NCI-H2171 (cell line): ENCODE results near the gene MERTK.

Source experiments
- DNase-seq: peaks from one replicate; lab custom pipeline; 2025; lab: John Stamatoyannopoulos, UW

Gene MERTK

GRCh38 chr2:111981666-111982065, 83.3 kb downstream of the MERTK start:
- DNase-seq, result no peak

DNA sequence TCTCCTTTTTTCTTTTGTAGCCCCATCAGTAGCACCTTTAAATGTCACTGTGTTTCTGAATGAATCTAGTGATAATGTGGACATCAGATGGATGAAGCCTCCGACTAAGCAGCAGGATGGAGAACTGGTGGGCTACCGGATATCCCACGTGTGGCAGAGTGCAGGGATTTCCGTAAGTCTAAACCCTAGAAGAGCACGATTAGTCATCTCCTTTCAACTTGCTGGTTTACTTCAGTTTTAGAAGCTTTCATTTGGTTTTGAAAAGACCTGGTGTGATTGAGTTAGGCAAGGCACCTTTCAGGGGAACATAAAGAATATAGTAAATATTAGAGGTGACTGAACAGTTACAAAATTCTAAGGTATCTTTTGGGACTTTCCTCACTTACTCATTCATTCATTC, 84.4 kb downstream of the MERTK start:
- DNase-seq, result no peak

GRCh38 chr2:111983478-111984212, 85.2 kb downstream of the MERTK start:
- no peak for DNase-seq

- DNase-seq, result no peak
These were observed 85.8 kb downstream of the MERTK start for GRCh38 chr2:111984213-111984604.

DNA sequence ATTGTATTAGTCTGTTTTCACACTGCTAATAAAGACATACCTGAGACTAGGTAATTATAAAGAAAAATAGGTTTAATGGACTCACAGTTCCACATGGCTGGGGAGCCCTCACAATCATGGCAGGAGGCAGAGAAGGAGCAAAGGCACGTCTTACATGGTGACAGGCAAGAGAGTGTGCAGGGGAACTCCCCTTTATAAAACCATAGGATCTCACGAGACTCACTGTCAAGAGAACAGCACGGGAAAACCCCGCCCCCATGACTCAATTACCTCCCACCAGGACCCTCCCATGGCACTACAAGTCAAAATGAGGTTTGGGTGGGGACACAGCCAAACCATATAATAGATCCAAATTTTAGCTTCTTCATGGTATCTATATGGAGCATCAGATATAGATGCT, 87.1 kb downstream of the MERTK start:
- no peak for DNase-seq

DNA sequence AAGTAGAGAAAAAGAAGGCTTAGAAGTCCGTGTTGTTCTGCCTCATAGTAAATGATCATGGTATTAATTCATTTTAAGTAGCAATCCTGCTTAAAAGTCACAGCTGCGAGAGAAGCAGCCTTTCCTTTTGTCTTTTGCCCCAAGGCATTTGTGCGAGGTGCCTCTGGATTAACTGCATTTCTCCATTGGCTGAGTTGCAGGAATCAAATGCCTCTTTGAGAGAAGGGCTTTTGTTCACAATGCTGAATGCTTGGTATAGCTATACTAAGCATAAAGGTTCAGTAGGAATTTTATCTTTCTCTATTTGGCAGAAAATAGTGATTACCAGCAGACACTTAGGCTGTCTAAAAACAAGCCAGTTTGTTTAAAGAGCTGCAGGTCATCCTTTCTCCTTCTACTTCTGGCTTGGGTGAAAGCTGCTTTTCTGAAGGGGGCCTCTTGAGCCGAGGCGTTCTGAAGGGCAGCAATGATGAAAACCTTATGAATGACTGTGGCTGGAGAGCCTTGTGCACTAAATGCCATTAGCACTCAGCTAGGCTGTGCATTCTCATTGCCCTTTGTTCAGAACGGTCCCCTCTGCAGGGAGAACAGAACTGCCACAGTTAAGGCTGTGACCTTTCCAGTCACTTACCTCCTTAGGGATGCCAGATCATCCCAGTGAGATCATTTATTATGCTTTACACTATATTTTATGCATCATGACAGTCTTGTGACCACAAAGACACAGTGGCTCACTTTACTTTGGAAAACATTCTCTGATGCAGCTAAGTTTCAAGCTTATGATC, 87.9 kb downstream of the MERTK start:
- no peak for DNase-seq

DNA sequence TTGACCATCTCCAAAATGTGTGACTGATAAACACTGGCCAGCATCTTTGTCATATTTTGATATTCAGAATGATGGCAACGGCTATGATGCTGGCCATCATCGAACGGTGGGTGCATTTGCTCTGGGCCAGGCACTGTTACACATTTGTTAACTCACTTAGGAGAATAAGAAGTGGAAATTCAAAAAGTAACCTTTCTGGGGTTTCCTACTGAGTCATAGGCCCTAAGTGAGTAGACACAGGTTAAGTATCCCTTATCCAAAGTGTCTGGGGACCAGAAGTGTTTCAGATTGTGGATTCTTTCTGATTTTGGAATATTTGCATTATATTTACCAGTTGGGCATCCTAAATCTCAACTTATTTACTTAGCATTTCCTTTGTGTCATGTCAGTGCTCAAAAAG, 92.0 kb downstream of the MERTK start:
- no peak for DNase-seq

DNA sequence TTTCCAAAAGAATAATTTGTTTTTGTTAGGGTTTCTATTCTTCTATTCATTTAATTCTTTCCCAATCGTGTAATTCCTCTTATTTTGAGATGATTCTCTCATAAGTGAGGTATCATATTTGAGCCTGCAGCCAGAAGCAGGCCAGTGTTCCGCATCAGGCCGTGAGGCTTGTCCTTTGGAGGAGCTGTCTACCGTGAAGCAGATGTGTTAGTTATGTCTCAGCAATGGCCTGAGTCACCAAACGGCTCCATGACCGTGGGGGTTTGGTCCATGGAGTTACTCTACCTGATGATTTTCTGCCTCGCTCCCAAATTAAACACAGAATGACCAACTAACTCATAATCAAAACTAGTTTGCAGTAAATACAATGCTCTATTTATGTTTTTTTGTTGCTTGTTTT, 92.4 kb downstream of the MERTK start:
- DNase-seq, result no peak

GRCh38 chr2:111994042-111994441, 95.6 kb downstream of the MERTK start:
- no peak for DNase-seq

DNA sequence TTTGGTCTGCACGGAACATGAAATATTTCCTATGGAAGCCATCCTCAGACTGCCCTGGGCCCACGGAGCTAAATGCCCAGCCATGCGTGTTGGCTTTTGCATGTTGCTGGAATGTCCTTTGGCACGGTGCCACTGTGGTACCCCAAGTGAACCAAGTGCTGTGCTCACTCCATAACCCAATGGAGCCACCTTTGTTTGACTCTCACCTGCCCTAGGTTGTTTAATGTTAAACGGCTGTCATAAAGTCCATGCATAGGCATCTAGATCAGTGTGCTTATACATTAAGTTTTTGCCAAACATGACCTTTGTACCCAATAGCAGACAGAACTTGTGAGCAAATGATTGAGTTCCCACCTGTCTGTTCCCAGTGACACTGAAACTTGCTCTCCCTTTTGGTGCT, 96.7 kb downstream of the MERTK start:
- DNase-seq, result no peak

DNA sequence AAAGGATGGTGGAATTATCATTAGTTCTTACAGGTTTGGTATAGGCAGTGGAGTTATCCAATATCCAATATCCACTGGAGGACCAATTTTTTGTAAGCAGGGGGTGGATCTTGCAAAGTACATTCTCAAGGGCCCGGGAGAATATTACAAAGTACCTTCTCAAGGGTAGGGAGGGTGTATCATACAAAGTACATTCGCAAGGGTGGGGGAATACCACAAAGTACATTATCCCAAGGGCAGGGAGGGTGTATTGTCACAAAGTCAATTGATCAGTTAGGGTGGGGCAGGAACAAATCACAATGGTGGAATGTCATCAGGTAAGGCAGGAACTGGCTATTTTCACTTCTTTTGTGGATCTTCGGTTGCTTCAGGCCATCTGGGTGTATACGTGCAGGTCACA, 101.4 kb downstream of the MERTK start:
- DNase-seq, result no peak

DNA sequence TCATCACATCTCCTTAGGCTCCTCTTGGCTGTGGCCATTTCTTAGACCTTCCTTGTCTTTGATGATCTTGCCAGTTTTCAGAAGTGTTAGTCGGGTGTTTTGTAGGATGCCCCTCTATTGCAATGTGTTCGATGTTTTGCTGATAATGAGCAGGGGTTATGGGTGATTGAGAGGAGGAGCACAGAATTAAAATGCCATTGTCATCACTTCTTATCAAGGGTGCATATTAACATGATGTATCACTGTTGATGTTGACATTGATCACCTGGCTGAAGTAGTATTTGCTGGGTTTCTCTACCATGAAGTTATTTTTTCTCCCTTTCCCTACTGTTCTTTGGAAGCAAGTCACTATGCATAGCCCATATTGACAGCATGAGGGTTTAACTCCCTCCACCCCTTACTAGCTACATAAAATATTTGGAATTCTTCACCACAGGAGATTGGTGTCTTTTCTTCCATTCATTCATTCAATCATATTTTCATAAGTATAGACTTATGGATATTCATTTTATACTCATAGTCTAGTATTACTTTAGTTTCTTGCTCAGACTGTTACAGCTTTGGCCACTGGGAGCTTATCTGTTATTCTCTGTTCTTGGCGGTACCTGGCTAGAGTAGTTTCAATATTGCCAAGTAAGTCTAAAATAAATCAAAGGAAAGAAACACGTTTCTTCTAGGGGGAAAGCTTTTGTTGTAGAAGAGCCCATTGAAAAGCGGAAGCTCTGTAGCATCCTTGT, 102.2 kb downstream of the MERTK start:
- no peak for DNase-seq

- no peak for DNase-seq
These were observed 102.8 kb downstream of the MERTK start for GRCh38 chr2:112001136-112001715.

GRCh38 chr2:112001942-112002341, 103.5 kb downstream of the MERTK start:
- DNase-seq, result no peak

DNA sequence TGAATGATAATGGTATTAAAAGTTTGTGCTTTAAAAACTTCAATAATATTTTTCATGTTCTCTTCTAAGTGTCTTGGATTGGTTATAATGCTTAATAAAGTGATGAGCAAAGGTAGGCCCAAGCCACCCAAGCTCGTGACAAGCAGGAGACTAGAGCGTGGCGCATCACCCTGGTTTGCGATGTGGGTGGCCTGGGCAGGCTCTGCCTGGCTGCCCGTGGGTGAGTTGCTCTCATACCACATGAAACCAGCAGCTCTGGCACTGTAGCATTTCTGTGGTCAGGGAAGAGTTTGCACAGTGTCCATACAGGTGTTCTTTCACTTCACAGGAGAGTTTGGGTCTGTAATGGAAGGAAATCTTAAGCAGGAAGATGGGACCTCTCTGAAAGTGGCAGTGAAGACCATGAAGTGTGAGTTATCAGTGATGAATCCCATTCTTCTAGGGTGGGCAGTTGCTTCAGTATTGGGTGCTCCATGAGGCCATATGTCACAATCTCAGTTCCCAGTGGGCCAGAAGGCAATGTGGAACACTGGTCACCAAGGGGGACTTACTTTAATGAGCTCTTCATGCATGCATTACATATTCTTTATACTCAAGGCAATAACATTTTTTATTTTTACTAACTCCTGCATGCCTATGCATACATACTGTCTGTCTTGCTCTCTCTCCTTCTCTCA, 105.3 kb downstream of the MERTK start:
- no peak for DNase-seq

GRCh38 chr2:112004253-112004645, 105.8 kb downstream of the MERTK start:
- no peak for DNase-seq

DNA sequence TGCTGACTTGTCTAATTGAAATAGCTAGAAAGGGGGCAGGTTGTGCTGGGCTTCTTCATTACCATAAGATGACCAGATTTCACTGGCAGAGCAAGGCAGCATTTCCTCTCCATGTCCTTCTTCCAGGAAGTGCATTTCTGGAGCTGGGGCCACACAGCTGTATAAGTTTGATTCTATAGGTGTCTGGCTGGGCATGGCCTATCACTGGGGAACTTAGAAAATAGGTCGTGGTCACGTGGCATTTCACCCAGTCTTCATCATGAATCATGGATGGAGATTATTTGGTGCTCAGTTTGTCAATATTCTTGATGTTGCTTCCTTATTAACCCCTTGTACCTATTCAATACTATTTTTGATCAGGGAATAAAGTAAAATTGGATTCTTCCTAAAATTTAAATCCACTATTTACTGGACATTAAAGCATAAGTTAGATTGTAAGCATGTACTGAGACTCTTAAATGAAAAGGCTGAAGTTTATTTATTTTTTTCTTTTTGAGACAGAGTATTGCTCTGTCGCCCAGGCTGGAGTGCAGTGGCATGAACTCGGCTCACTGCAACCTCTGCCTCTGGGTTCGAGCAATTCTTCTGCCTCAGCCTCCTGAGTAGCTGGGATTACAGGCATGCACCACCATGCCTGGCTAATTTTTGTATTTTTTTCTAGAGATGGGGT, 107.1 kb downstream of the MERTK start:
- DNase-seq, result no peak

DNA sequence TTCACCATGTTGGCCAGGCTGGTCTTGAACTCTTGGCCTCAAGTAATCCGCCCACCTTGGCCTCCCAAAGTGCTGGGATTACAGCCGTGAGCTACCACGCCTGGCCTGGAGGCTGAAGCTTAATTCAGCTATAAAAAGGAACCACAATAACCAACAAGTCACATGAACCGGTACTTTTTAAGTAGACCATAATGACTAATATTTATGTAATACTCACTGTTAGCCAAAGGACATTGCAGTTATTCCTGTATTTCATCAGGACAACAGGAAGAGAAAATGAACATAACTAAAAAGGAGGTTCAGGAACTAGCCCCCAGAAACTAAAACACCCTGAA, 107.6 kb downstream of the MERTK start:
- no peak for DNase-seq

DNA sequence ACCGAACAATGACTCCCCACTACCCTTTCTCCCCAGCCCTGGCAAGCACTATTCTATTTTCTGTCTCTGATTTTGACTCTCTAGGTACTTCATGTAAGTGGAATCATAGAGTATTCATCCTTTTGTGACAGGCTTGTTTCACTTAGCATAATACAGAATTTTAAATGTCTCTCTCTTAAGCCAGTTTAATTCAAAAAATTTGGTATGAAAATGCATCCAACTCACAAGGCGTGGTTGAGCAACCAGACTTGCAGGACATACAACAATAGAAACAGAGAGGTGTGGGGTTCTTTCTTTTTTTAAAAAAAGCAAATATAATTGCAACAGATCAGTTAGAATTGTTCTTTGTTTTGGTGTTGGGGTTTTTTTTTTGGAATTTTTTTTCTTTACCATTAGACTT, 109.1 kb downstream of the MERTK start:
- DNase-seq, result no peak

DNA sequence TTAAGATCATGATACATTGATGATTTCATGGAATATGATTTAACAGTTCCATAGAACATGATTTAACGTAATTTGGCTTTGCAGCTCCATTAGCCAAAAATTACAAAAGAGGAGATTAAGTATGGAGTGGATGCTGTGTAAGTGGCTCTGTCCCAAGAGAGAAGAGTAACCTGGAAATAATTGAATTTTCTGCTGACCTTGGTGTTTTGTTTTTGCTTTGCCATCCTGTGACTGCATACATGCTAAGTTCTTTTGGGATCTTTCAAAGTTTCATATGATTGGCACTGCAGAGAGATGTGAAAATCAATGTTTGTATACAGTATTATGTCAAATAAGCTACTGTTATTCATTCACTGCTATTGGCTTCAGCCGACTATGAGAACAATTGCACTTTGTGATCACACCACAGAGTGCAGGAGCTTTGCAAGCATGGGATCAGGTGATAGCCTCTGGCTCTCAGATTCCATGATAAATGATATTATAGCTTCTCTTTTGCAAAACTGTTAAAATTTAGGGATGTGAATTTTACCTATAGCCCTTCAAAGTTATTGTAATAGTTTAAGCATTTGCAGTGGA, 110.6 kb downstream of the MERTK start:
- DNase-seq, result no peak

- no peak for DNase-seq
These were observed 112.3 kb downstream of the MERTK start for GRCh38 chr2:112010751-112011150.
